Measurements from ENCODE around the gene DPP6. TPM values are rescaled to one million over a fixed set of nuclear protein-coding genes. Genes with fewer than 3 reads are reported as not detected.
"Not testable (repeated sequence)": the region's sequence is repeated elsewhere in the genome, so short reads cannot be mapped to it uniquely, and the experiment has no call there.

DPP6 gene
- 10 to 100 TPM in 1 of 8 experiments, 1 to 10 TPM in 4, under 1 TPM in 3; 0.07 to 21.1 (median 1.7) TPM for total RNA-seq

- H3K4me1 ChIP-seq (replicated peaks in 1 of 2); in situ Hi-C loops (cut with MboI; ENCODE audit: low pct_unique_long_range_greater_than_20kb in 2 of 9, low sequenced_read_pairs in 9 of 9, unreplicated experiment in 9 of 9); H3K27ac ChIP-seq: not testable (repeated sequence)
- peak in 3 of 8 experiments; percentile 19 to 57 (median 33) for ATAC-seq (replicated peaks in 6 of 8)
- no CpG with 5 or more reads among the region's 81 CpGs for WGBS, 10 experiments
- peak within 1 kb of the TSS in 3 of 5 donors; percentile 33 to 58 (median 40) for H3K4me3 ChIP-seq
Observed at GRCh38 chr7:154051643-154052529, at the start of gene DPP6. TSS of gene DPP6 (plus strand) at chr7:154052398.

DNA sequence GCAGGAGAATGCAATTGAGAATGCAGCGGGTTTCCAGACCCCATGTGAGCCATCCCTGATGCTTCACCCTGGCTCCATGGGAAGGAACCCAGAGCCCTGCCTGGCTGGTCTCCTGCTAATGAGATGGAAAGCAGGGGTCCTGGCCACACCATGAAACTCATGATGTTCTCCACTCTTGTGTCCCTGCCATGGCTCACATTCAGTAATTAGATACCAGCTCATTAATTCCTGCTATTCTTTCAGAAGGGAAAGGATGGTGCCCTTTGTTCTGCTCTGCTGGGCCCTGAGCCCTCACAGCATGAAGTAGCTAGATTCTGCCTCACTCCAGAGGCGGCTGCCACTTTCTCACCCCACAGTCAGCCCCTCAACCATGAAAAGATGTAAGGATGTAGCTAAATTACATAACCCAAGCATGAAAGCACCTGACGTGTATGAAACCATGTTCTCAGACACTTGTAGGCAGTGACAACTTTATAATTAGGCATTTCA is 42.7 kb upstream of the DPP6 start:
- ATAC-seq (replicated peaks in 6 of 8); H3K27ac ChIP-seq; H3K4me3 ChIP-seq; H3K4me1 ChIP-seq (replicated peaks in 1 of 2); in situ Hi-C loops (cut with MboI; ENCODE audit: low pct_unique_long_range_greater_than_20kb in 2 of 9, low sequenced_read_pairs in 9 of 9, unreplicated experiment in 9 of 9): not testable (repeated sequence)
- WGBS, 10 experiments = no CpG with 5 or more reads among the region's 3 CpGs

DNA sequence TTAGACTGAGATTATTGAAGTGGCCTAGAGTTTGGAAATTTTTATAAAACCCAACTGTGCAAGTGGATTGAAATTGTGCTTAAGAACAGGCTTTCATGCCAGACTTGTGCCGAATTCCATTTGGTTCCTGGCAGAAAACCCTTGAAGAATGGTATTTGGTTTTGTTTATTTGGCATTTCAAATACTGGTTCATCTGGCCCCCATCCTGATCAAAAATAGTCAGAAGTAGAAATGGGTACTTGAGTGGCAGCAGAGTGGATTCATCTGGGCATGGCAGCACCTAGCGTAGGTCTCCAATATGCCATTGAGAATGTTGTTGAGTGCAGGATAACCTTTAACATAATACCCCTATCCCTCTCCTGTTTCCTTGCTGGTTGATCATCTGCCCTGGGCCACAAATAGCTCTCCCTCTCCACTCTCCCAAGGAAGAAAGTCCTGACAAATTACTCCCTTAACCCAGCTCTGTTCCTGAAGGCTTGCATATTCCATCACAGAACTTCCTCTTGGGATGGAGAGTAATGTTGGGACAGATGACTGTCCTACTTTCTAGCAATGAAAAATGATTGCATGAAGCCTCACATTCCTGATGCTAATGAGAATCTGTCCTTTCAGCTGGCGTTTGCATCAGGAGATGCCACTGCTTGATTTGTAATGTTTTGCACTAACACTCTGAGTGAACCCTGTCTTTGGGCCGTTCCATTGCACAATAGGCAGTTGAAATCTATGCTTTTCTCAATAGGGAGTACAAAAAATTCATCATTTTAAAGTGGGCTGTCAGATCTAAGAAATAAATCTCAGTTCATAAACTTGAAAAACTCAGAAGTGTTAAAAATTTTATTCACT is 41.3 kb upstream of the DPP6 start:
- in situ Hi-C loops (cut with MboI; ENCODE audit: low pct_unique_long_range_greater_than_20kb in 2 of 9, low sequenced_read_pairs in 9 of 9, unreplicated experiment in 9 of 9); H3K4me3 ChIP-seq; H3K4me1 ChIP-seq (replicated peaks in 1 of 2); H3K27ac ChIP-seq: not testable (repeated sequence)
- WGBS, 10 experiments = 0 to 63% (median 40%) methylated on average over 1 to 3 of the region's 4 CpGs; no CpG with 5 or more reads in 5 of the 10 experiments
- peak in 2 of 8 experiments; percentile 22 to 35 for ATAC-seq (replicated peaks in 6 of 8)

DNA sequence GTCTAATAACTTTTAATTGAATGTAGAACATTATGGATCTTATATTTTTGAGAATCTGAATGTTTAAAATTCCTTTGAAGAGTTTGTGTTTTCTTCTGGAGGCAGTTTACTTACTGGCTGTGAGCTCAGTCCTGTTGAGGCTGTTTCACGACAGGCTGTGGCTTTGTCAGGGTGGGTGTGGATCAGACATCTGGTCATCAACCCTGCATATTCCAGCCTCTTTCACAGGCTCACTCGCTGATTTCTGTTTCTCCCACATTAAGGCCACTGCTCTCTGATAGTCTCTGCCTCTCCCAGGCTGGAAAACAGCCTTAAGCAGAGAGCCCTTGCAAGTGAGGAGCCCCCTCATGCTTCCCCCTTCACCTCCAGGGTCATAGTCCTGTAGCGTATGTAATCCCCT is 39.4 kb upstream of the DPP6 start:
- in situ Hi-C loops (cut with MboI; ENCODE audit: low pct_unique_long_range_greater_than_20kb in 2 of 9, low sequenced_read_pairs in 9 of 9, unreplicated experiment in 9 of 9); H3K27ac ChIP-seq; H3K4me3 ChIP-seq; H3K4me1 ChIP-seq (replicated peaks in 1 of 2): not testable (repeated sequence)
- 0 to 40% (median 6%) methylated on average over 1 of the region's 3 CpGs; no CpG with 5 or more reads in 6 of the 10 experiments for WGBS, 10 experiments
- ATAC-seq (replicated peaks in 6 of 8) = peak in 2 of 8 experiments; percentile 67 to 73

DNA sequence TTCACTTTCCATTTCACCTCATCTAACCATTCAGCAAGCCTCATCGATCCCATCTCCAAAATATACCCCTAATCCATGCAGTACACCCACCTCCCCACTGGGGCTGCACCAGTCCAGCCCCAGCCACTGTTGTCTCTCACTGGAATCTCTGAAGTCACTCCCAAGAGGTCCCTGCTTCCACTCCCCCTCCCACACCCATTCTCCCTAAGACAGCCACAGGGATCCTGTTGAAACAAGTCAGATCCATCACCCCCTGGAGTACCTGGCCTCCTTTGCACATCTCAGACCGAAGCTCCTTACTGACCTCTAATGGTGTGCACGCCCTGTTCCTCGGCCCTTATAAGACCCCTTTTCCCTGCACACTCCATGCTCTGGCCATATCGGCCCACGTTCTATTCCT is 36.6 kb upstream of the DPP6 start:
- 17 to 25% methylated on average over 1 to 2 of the region's 6 CpGs; no CpG with 5 or more reads in 8 of the 10 experiments for WGBS, 10 experiments
- H3K27ac ChIP-seq; H3K4me1 ChIP-seq (replicated peaks in 1 of 2); ATAC-seq (replicated peaks in 6 of 8); H3K4me3 ChIP-seq; in situ Hi-C loops (cut with MboI; ENCODE audit: low pct_unique_long_range_greater_than_20kb in 2 of 9, low sequenced_read_pairs in 9 of 9, unreplicated experiment in 9 of 9): not testable (repeated sequence)

DNA sequence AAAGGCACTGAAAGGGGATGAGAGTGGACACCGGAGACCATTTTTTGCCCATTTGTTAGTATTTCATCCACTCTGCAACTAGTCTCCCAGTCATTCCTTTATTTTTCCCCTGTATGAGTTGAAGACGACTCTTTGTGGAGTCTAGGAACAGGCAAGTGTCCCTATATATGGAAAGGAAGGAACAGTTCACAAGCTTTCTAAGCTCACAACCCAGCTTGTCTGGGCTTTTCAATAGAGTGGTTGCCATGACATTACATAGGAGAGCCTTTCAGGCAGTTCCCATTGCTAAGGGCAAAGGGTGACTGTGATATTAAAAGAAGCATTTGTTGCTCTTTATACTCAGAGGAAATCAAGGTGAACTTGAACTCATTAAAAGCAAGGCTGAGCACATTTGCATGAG is 33.8 kb upstream of the DPP6 start:
- H3K4me3 ChIP-seq; in situ Hi-C loops (cut with MboI; ENCODE audit: low pct_unique_long_range_greater_than_20kb in 2 of 9, low sequenced_read_pairs in 9 of 9, unreplicated experiment in 9 of 9); H3K27ac ChIP-seq; H3K4me1 ChIP-seq (replicated peaks in 1 of 2): not testable (repeated sequence)
- peak in 1 of 8 experiments; percentile 56 for ATAC-seq (replicated peaks in 6 of 8)
- no CpG with 5 or more reads among the region's 2 CpGs for WGBS, 10 experiments

DNA sequence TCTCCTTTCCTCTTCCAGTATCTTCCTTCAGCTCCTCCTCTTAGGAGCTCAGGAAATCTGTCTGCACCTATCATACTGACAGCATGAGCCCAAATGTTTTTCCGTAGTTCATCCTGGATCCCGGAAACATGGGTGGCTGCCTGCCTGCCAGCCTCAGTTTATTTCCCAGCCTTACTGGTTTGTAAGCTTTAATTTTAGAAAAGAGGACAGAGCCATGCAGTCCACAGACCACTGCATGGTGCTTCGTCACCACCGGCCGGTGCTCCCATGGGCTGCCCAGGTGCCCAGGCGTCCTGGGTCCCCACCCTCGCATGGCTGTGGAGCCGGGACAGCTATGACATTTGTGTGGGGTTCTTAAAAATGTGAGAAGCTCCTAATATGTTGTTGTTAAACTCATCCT is 24.4 kb upstream of the DPP6 start:
- in situ Hi-C loops (cut with MboI; ENCODE audit: low pct_unique_long_range_greater_than_20kb in 2 of 9, low sequenced_read_pairs in 9 of 9, unreplicated experiment in 9 of 9) = not testable (repeated sequence)

GRCh38 chr7:154030476-154031080 is 21.6 kb upstream of the DPP6 start:
- H3K27ac ChIP-seq; in situ Hi-C loops (cut with MboI; ENCODE audit: low pct_unique_long_range_greater_than_20kb in 2 of 9, low sequenced_read_pairs in 9 of 9, unreplicated experiment in 9 of 9); ATAC-seq (replicated peaks in 6 of 8); H3K4me1 ChIP-seq (replicated peaks in 1 of 2); H3K4me3 ChIP-seq: not testable (repeated sequence)
- WGBS, 10 experiments = 80% methylated on average over 1 of the region's 11 CpGs; no CpG with 5 or more reads in 9 of the 10 experiments

More for the DNA sequence above, 24.4 kb upstream of the DPP6 start:
- not testable (repeated sequence) for H3K27ac ChIP-seq; H3K4me1 ChIP-seq (replicated peaks in 1 of 2); H3K4me3 ChIP-seq; ATAC-seq (replicated peaks in 6 of 8)
- WGBS, 10 experiments = 0 to 72% (median 27%) methylated on average over 1 to 4 of the region's 8 CpGs; no CpG with 5 or more reads in 7 of the 10 experiments

GRCh38 chr7:154039466-154040165 is 12.6 kb upstream of the DPP6 start:
- H3K4me3 ChIP-seq; H3K4me1 ChIP-seq (replicated peaks in 1 of 2); in situ Hi-C loops (cut with MboI; ENCODE audit: low pct_unique_long_range_greater_than_20kb in 2 of 9, low sequenced_read_pairs in 9 of 9, unreplicated experiment in 9 of 9); H3K27ac ChIP-seq: not testable (repeated sequence)
- peak in 5 of 8 experiments; percentile 46 to 89 (median 82) for ATAC-seq (replicated peaks in 6 of 8)
- no CpG with 5 or more reads among the region's 13 CpGs for WGBS, 10 experiments

DNA sequence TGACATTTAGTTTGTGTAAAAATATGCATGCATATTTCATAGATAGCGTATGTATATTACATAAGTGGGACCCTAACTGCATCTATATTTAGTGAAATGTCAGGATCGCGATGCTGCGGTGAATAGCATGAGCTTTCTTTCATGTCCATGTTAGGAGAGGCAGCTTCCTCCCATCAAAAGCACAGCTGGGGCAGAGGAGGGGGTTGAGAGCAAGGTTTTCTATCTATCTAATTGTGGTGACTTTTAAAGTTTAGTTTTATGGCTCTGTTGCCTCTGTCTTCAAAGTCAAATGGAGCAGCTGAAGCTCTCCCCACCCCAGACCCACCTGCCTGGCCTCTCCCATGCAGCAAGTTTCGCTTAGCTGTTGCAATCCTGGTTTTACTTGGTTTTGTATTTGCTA is 1.8 kb upstream of the DPP6 start:
- H3K27ac ChIP-seq; in situ Hi-C loops (cut with MboI; ENCODE audit: low pct_unique_long_range_greater_than_20kb in 2 of 9, low sequenced_read_pairs in 9 of 9, unreplicated experiment in 9 of 9); H3K4me1 ChIP-seq (replicated peaks in 1 of 2); ATAC-seq (replicated peaks in 6 of 8); H3K4me3 ChIP-seq: not testable (repeated sequence)
- no CpG with 5 or more reads among the region's 5 CpGs for WGBS, 10 experiments

DNA sequence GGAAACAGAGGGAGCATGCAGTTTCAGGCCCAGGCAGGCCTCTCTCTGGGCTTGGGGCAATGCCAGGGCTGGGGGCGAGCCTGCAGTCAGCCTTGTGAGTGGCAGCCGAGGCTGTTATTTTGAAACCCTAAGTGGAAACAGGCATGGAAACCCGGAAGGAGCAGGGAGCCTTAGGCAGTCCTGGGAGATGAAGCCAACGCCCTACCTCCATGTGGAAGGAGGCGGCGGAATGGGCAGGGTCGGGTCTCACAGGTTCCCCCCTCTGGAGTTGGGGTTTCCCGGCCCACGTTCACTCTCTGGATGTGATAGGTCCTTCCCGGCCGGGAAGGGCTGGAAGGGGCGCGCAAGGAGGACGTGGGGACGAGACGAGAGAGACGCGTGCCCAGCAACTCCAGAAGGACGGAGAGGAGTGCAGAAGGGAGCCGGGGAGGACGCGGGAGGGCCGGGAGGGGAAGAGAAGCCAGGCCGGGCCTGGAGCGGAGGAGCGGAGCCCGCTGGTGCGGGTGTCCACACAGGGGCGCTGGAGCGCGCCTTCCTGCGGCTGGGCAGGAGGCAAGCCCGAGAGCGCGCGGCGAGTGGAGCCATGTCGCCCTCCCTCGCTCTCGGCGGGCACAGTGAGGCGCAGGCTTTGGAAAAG is 1.1 kb upstream of the DPP6 start:
- H3K4me3 ChIP-seq; in situ Hi-C loops (cut with MboI; ENCODE audit: low pct_unique_long_range_greater_than_20kb in 2 of 9, low sequenced_read_pairs in 9 of 9, unreplicated experiment in 9 of 9); H3K4me1 ChIP-seq (replicated peaks in 1 of 2); H3K27ac ChIP-seq: not testable (repeated sequence)
- no CpG with 5 or more reads among the region's 42 CpGs for WGBS, 10 experiments
- ATAC-seq (replicated peaks in 6 of 8) = peak in 7 of 8 experiments; percentile 64 to 99 (median 95)

Data from motor neuron (in vitro differentiated cells).